GM10266 (cell line): ENCODE measurements around the gene HRNR.
"Not testable (repeated sequence)": the region's sequence is repeated elsewhere in the genome, so short reads cannot be mapped to it uniquely, and the experiment has no call there.

Source experiments
- DNase-seq: peaks from one replicate; pipeline ENCODE4 v3.0.0; 2012; ENCODE audit errors: extremely low spot score
- TF ChIP-seq, protein P1 (sequence below): IDR thresholded peaks from 2 replicates; pipeline ENCODE4 v1.5.1; 2012; ENCODE audit warnings: mild to moderate bottlenecking, low read depth; ENCODE audit not compliant: control insufficient read depth, insufficient read depth; ENCODE audit errors: missing control alignments

Gene HRNR

DNA sequence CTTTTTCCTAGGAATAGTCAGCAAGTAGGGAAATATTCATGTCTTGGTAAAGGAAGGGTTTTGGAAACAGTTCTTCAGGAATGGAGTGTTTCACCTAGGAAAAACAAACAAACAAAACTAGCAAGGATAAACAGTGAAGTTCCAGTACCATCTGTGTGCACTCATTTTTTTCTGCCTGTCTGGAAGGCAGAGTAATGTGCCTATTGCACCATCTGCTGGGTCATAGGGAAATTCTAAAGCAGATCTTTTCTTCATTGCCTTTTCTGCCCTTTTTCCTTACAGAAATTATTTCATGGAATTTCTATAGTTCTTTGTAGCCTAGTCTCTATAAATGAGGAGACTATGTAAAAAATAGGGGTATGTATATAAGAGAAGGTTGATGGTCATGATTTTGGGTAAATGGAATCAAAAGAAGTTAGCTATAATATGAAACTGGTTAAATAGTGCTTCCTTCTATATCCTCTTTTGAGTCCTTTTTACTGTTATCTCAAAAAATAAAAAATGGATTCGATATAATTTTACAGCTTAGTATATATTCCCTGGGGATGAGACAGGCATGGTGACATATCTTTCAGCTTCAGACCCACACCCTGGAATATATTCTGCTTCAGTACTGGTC lies 3.4 kb upstream of the HRNR start:
- no peak for DNase-seq
- TF ChIP-seq, protein P1, sequence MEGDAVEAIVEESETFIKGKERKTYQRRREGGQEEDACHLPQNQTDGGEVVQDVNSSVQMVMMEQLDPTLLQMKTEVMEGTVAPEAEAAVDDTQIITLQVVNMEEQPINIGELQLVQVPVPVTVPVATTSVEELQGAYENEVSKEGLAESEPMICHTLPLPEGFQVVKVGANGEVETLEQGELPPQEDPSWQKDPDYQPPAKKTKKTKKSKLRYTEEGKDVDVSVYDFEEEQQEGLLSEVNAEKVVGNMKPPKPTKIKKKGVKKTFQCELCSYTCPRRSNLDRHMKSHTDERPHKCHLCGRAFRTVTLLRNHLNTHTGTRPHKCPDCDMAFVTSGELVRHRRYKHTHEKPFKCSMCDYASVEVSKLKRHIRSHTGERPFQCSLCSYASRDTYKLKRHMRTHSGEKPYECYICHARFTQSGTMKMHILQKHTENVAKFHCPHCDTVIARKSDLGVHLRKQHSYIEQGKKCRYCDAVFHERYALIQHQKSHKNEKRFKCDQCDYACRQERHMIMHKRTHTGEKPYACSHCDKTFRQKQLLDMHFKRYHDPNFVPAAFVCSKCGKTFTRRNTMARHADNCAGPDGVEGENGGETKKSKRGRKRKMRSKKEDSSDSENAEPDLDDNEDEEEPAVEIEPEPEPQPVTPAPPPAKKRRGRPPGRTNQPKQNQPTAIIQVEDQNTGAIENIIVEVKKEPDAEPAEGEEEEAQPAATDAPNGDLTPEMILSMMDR: no peak

GRCh38 chr1:152225678-152226077 lies 1.7 kb upstream of the HRNR start:
- DNase-seq: no peak
- TF ChIP-seq, protein P1: no peak

- TF ChIP-seq, protein P1: no peak
- DNase-seq: no peak
These were observed 3.5 kb downstream of the HRNR start for GRCh38 chr1:152220166-152221163.

GRCh38 chr1:152219438-152219837 lies 4.6 kb downstream of the HRNR start:
- not testable (repeated sequence) for DNase-seq

DNA sequence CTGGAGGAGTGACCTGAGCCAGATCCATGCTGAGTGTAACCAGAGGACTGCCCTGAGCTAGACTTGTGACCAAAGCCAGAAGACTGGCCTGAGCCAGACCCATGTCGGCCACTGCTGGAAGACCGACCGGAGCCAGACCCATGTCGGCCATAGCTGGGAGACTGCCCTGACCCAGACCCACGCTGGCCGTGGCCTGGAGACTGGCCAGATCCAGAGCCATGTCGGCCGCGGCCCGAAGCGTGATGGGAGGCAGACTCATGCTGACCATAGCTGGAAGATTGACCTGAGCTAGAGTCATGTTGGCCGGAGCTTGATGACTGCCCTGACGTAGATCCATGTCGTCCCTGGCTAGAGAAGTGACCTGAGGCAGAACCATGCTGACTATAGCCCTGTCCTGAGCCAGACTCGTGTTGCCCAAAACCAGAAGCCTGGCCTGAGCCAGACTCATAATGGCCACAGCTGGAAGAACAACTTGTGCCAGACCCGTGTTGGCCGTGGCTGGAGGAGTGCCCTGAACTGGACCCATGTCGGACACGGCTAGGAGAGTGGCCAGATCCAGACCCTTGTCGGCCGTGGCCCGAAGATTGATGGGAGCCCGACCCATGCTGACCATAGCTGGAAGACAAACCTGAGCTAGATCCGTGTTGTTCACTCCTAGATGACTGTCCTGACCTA lies 5.1 kb downstream of the HRNR start:
- TF ChIP-seq, protein P1: no peak
- DNase-seq: no peak

GRCh38 chr1:152215604-152216003 lies 8.4 kb downstream of the HRNR start:
- DNase-seq: not testable (repeated sequence)

- not testable (repeated sequence) for DNase-seq
These were observed 9.1 kb downstream of the HRNR start for GRCh38 chr1:152214911-152215310.

DNA sequence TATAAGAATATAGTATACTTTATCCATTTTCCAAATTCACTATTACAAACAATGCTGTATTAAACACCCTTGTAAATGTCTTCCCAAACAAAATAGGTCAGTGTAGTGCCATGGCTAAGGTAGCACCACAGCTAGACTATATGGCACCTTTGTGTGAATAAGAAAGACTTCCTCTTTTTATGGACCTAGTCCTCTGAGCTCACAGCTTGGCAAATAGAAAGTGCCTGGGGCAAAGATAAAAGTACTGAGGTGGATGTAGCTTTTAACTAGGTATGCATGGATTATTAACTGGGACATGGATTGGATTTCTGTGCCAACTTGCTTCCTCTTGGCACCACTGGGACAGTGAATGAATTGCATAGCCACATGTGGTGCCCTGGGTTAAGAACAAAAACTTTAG lies 25.0 kb downstream of the HRNR start:
- TF ChIP-seq, protein P1: no peak
- DNase-seq: no peak
